ENCODE data around the gene IL1RL1. TPM values are rescaled to one million over a fixed set of nuclear protein-coding genes. Genes with fewer than 3 reads are reported as not detected.

Gene IL1RL1
- polyA plus RNA-seq, 1 donor from 2014 or later, result not detected

Other genes starting within 250 kb of the IL1RL1 start
- gene IL1R1, start 168.8 kb upstream of the IL1RL1 start, polyA plus RNA-seq, result 0.40 TPM in 1 of 2 replicates, not detected in the other
- not detected in 2 replicates for gene IL1RL2, start 124.5 kb upstream of the IL1RL1 start, polyA plus RNA-seq
- gene IL18R1, start 44.2 kb downstream of the IL1RL1 start, polyA plus RNA-seq, result 0.09 TPM in 1 of 2 replicates, not detected in the other
- gene IL18RAP, start 111.6 kb downstream of the IL1RL1 start, polyA plus RNA-seq, result not detected in 2 replicates
- gene SLC9A4, start 161.7 kb downstream of the IL1RL1 start, polyA plus RNA-seq, result 0.06 and 0.15 TPM in 2 replicates